Transverse colon (tissue), 4 donors: ENCODE data around the gene CTF1.

Experiments used
- CTCF ChIP-seq, 5 experiments: fragments of 200-600 bp in 3 of 5; fragments of 450-650 bp in 2 of 5; sonication (generic) in 3 of 5; IDR thresholded peaks; 1 replicate in 2 of 5; 2 replicates in 3 of 5; pipeline ENCODE4 v1.5.1; 2016 to 2017; ENCODE audit warnings: antibody characterized with exemption in 5 of 5, inconsistent platforms in 3 of 5, mild to moderate bottlenecking in 2 of 5, moderate library complexity in 1 of 5
- POLR2A ChIP-seq: fragments of 450-650 bp; IDR thresholded peaks from one replicate; pipeline ENCODE4 v1.6.1; 2016; ENCODE audit warnings: antibody characterized with exemption, mild to moderate bottlenecking, moderate library complexity
- POLR2AphosphoS5 ChIP-seq, 3 donors: sonication (generic); formaldehyde crosslinking; IDR thresholded peaks; one replicate each; pipeline ENCODE4 v1.6.1; 2016; ENCODE audit warnings: antibody characterized with exemption in 3 of 3

GRCh38 chr16:30926937-30927788, 30.7 kb downstream of the CTF1 start:
- TF ChIP-seq CTCF (IDR thresholded peaks at IDR 0.05), result no peak
- TF ChIP-seq POLR2AphosphoS5 (IDR thresholded peaks at IDR 0.05), result no peak
- TF ChIP-seq POLR2A, result no peak
